Gastrocnemius medialis (tissue), 4 donors: ENCODE results near the gene ASXL3. TPM values are rescaled to one million over a fixed set of nuclear protein-coding genes. Genes with fewer than 3 reads are reported as not detected.
A peak's percentile ranks its signal among the peaks of the same experiment; 100 is the strongest.

Source experiments
- ATAC-seq, 2 donors: fragments of 150-250 bp; one replicate each; pipeline ENCODE4 v1.9.1; 2016
- DNase-seq, 2 donors: peaks; one replicate each; pipeline ENCODE4 v3.0.0-alpha.2; 2019
- H3K27ac ChIP-seq, 4 donors: fragments of 200-600 bp; sonication (generic); 1 replicate in 1 of 4; 2 replicates in 3 of 4; pipeline ENCODE4 v1.5.1; 2016 to 2018; ENCODE audit warnings: mild to moderate bottlenecking in 2 of 4, moderate library complexity in 1 of 4
- H3K27me3 ChIP-seq, 3 donors: fragments of 200-600 bp; sonication (generic) in 2 of 3; 1 replicate in 1 of 3; 2 replicates in 2 of 3; pipeline versions ENCODE4 v1.5.1 to v1.6.0; 2016 to 2019; ENCODE audit warnings: mild to moderate bottlenecking in 1 of 3, moderate library complexity in 1 of 3
- H3K36me3 ChIP-seq, 2 donors: fragments of 200-600 bp; sonication (generic) in 1 of 2; one replicate each; pipeline ENCODE4 v1.5.1; 2017 to 2018
- H3K4me1 ChIP-seq, 2 donors: fragments of 200-600 bp; sonication (generic) in 1 of 2; one replicate each; pipeline ENCODE4 v1.5.1; 2016 to 2017; ENCODE audit warnings: mild to moderate bottlenecking in 2 of 2
- H3K4me3 ChIP-seq, 4 donors: fragments of 200-600 bp; sonication (generic) in 3 of 4; 1 replicate in 1 of 4; 2 replicates in 3 of 4; pipeline ENCODE4 v1.5.1; 2016 to 2019; ENCODE audit warnings: mild to moderate bottlenecking in 2 of 4
- H3K9me3 ChIP-seq, 3 donors: fragments of 200-600 bp; sonication (generic) in 2 of 3; 1 replicate in 1 of 3; 2 replicates in 2 of 3; pipeline ENCODE4 v1.5.1; 2016 to 2019
- CTCF ChIP-seq, 5 experiments: fragments of 450-650 bp in 3 of 5; fragments of 200-600 bp in 2 of 5; sonication (generic) in 2 of 5; IDR thresholded peaks in 4 of 5; conservative IDR thresholded peaks in 1 of 5; 1 replicate in 4 of 5; 2 replicates in 1 of 5; pipeline ENCODE4 v1.5.1; 2016 to 2019; ENCODE audit warnings: antibody characterized with exemption in 5 of 5, mild to moderate bottlenecking in 3 of 5, moderate library complexity in 3 of 5
- POLR2A ChIP-seq, 2 donors: fragments of 450-650 bp; IDR thresholded peaks; one replicate each; pipeline ENCODE4 v1.6.1; 2017; ENCODE audit warnings: antibody characterized with exemption in 2 of 2, mild to moderate bottlenecking in 2 of 2, moderate library complexity in 2 of 2
- in situ Hi-C, 4 donors: fragments of 200-750 bp; cut with MboI; loops; one replicate each; pipeline versions ENCODE4 v1.15.0 to v1.8.0; 2017; ENCODE audit warnings: low sequenced_read_pairs in 4 of 4
- intact Hi-C: fragments of 100-400 bp; cut with DNase I; formaldehyde crosslinking; loops from one replicate; pipeline ENCODE4 v1.15.1; 2023; ENCODE audit warnings: low total_unique reads
- total RNA-seq, 4 donors: library from RNA; depleted of rRNA; stranded (reverse); fragments of >200 nt; gene quantifications; one replicate each; pipeline versions ENCODE4 v1.1.0 to v1.2.3, GENCODE V29; 2016

The ASXL3 gene
- total RNA-seq, 4 donors from 2014 or later: 0.04 to 0.12 (median 0.05) TPM; not detected in 1

- H3K4me1 ChIP-seq: peaks cover 0 to 5% of the 10 kb centered on the region in 2 donors
- in situ Hi-C loops: no loop called here
- peaks cover 24 to 52% (median 33%) of the 10 kb centered on the region in 3 donors for H3K27me3 ChIP-seq
- TF ChIP-seq CTCF (IDR thresholded peaks at IDR 0.05 in 4 of 5, conservative IDR thresholded peaks at IDR 0.05 in 1 of 5) (no peak), POLR2A (IDR thresholded peaks at IDR 0.05) (no peak)
- no peaks in the 10 kb centered on the region for H3K36me3 ChIP-seq
- ATAC-seq (no peak), DNase-seq (no peak)
- intact Hi-C loops: no loop called here
- no peaks in the 10 kb centered on the region for H3K9me3 ChIP-seq
- no peak overlapping the region for H3K27ac ChIP-seq
- H3K4me3 ChIP-seq: peak overlapping the region in 2 of 4 donors; percentile 31 to 45
Observed at GRCh38 chr18:33579349-33580215, 1.6 kb downstream of the ASXL3 start.

- Histone ChIP-seq H3K4me3 (no peak overlapping the region), H3K4me1 (peaks cover 0 to 5% of the 10 kb centered on the region in 2 donors), H3K9me3 (no peaks in the 10 kb centered on the region), H3K36me3 (no peaks in the 10 kb centered on the region), H3K27me3 (peaks cover 16 to 43% (median 25%) of the 10 kb centered on the region in 3 donors), H3K27ac (no peak overlapping the region)
- ATAC-seq (no peak), DNase-seq (no peak)
- TF ChIP-seq CTCF (IDR thresholded peaks at IDR 0.05 in 4 of 5, conservative IDR thresholded peaks at IDR 0.05 in 1 of 5) (no peak), POLR2A (IDR thresholded peaks at IDR 0.05) (no peak)
- intact Hi-C loops (no loop called here), in situ Hi-C loops (no loop called here)
Observed at GRCh38 chr18:33580546-33580945, 2.5 kb downstream of the ASXL3 start.

- Histone ChIP-seq H3K9me3 (no peaks in the 10 kb centered on the region), H3K27me3 (peaks cover 12 to 30% (median 17%) of the 10 kb centered on the region in 3 donors), H3K36me3 (no peaks in the 10 kb centered on the region), H3K4me3 (no peak overlapping the region), H3K27ac (no peak overlapping the region), H3K4me1 (peaks cover 0 to 5% of the 10 kb centered on the region in 2 donors)
- TF ChIP-seq CTCF (IDR thresholded peaks at IDR 0.05 in 4 of 5, conservative IDR thresholded peaks at IDR 0.05 in 1 of 5) (no peak), POLR2A (IDR thresholded peaks at IDR 0.05) (no peak)
- intact Hi-C loops (no loop called here), in situ Hi-C loops (no loop called here)
- ATAC-seq (no peak), DNase-seq (no peak)
Observed at GRCh38 chr18:33581856-33582255, 3.8 kb downstream of the ASXL3 start.

DNA sequence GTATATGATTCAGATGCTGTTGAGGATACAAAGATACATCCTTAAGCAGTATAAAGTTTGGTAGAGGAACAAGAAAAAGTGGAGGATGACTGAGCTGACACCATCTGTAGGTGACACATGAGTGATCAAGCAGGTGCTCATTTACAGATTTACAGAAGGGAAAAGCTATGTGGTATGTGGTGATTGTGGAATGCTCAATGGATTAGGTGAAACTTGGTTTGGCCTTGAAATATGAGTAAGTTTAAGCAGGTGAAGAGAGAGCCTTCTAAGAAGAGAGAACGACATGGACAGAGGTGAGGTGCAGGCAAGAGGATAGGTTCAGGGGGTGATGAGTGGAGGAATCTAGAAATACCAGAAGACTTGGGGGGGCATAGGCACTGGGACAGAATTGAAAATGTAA, 5.9 kb downstream of the ASXL3 start:
- Histone ChIP-seq H3K36me3 (no peaks in the 10 kb centered on the region), H3K4me3 (no peak overlapping the region), H3K9me3 (no peaks in the 10 kb centered on the region), H3K27ac (no peak overlapping the region), H3K27me3 (peaks cover 0 to 19% (median 6%) of the 10 kb centered on the region in 3 donors), H3K4me1 (no peaks in the 10 kb centered on the region)
- intact Hi-C loops (no loop called here), in situ Hi-C loops (no loop called here)
- TF ChIP-seq CTCF (IDR thresholded peaks at IDR 0.05 in 4 of 5, conservative IDR thresholded peaks at IDR 0.05 in 1 of 5) (no peak), POLR2A (IDR thresholded peaks at IDR 0.05) (no peak)
- DNase-seq: no peak
- ATAC-seq: no peak
